GM19324 (cell line): ENCODE results near the gene PFDN6.

Experiments
- ATAC-seq: cut with Tn5 transposase; IDR thresholded peaks from one replicate; pipeline ENCODE4 v1.9.1; 2021; ENCODE audit warnings: mild to moderate bottlenecking, moderate library complexity; ENCODE audit not compliant: unreplicated experiment, low FRiP score

PFDN6 gene

GRCh38 chr6:33292996-33293682, 3.7 kb downstream of the PFDN6 start:
- no peak for ATAC-seq

DNA sequence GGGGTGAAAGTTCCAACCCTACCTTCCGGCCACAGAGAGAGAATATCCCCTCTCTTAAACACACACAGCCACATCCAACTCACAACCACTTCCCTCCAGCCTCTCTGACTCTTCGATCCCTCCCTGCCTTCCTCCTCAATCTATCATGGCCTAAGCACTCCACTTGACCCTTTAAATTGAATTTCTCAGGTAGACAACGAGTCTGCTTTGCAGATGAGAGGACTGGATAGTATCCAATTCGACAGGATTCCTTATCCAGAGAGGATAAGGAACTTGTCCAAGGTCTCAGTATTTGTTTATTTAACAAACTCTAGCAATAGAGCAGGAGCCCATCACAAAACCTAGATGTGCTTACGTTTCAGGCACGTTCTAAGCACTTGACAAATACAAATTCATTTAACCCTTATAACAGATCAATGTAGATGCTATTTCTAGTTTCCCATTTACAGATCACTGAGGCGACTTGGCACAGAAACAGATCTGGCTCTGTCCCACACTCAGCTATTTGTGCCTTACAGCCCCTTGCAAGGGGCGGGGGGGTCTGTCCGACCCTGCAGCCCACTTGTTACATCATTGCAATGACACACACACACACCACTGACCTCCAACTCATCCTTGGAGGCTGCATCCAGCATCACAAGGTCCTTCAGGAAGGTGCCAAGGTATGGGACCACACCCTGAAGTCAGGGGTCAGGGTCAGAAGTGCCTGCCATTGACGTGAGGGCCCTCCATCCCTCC, 4.9 kb downstream of the PFDN6 start:
- no peak for ATAC-seq

DNA sequence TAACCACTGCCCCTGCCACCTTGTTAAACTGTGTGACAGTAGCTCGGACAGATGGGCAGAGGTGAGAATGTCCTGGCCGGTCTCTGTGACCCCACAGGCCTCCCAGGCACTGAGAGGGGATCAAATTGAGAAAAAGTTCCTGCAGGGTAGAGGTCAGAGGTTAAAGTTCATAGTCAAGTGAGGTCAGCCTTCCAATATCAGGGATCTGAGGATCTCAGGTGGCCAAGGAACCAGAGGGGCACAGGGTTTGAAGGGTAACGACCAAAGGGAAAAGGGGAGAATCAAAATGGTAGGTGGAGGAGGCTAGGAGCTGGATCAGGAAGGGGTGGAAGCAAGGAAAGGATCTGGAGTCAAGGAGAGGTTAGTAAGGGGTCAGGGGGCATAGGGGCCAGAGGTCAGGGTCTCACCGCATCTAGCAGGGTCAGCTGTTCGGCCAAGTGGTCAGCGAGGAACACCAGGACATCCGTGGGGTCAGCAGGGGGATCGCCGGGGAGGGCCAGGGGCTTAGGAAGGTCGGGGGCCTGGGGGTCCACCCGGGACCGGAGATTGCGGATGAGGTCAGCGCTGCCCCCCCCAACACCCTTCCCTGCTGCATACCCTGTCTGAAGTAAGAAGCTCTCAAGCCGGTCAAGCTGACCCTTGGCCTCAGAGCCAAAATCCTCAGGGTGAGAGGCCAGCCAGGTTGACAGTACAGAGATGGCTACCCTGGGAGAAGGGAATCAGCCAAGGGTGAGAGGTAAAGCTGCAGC, 6.4 kb downstream of the PFDN6 start:
- ATAC-seq: no peak

DNA sequence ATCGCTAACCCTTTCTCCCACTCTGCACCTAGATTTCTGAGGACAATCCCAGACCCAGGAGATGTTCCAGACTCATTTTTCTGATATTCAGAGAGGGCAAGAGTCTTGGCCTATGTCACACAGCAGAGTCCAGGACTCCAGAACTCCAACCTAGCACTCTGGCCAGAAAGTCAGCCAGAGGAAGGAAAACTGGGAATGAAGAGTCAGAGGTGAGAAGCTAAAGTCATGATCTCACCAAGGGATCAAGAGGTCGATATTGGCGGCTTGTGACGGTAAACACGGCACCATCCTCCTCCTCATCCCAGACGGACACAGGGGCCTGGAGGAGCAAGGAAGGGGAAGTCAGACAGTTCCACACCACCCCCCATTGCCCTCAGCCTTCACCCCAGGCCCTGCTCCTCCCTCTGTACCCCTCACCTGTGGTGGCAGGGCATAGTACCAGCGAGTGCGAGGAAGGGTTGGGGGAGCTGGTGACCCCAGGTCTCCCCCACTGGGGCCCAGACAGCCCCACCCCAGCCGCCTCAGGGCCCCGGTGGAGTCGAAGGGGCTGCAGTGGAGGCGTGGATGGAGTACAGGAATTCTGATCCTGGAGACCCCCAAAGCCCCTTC, 7.5 kb downstream of the PFDN6 start:
- no peak for ATAC-seq

DNA sequence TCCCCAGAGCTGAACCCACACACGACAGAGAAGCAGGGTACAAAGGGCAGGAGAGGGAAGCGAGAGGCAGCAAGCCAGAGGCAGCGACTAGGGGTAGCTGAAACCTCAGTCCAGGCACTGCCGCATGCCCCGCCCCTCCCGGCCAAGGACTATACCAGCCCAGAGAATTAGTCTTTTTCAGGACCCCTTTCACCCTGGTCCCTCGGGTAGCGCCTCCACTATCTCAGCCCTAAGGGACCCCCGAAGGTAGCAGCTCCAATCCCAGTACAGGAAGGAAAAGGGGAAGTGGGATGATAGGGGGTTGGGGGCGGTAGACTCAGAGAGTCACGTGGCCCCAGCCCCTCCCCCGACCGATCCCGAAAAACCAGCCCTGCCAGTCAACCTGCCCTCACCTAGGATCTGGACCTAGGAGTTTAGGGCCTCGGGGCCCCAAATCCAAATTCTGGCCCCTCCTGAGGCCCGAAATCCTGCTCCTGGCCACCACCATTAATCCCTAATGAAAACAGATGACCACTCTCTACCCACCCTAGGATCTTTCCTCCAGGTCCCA, 8.1 kb downstream of the PFDN6 start:
- no peak for ATAC-seq

DNA sequence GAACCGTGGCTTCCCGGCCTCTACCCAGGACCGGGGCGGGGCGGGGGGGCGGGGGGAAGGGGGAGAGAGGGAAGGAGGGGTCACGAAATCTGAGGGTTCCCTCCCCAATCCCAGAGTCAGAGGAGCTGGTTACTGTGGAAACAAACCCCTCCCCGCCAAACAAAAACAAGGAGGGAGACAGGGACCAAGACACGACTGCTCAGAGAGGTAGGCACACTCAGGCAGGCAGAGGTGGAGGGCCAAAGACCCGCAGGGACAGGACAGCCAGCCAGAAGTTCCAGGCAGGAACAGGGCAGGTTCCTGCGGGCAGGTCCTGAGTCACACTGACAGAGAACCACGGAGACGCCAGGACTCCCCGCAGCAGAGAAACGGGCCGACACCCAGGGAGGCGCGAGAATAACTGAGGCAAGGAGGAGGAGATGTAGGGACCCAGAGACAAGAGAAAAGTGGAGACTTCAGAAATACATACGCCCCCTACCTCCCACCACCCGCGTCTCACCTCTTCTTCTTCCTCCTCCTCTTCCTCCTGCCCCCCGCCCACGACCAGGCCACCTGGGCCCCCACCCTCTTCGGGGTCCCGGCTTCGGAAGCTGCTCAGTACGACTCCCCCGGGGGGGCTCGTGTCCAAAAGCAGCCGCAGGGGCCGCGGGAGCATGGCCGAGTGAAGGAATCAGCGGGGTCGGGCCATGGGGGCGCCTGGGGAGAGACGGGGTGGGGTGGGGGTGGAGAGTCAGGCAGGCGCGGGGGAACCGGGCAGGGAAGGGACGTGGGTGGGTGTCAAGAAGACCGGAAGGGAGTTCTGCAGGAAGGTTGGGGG, 8.8 kb downstream of the PFDN6 start:
- no peak for ATAC-seq

GRCh38 chr6:33298773-33299236, 9.4 kb downstream of the PFDN6 start, which contains the start of gene RGL2:
RGL2 (minus strand) TSS chr6:33298942; CDS start chr6:33298610, 332 bp downstream.
- ATAC-seq: peak; percentile 32

DNA sequence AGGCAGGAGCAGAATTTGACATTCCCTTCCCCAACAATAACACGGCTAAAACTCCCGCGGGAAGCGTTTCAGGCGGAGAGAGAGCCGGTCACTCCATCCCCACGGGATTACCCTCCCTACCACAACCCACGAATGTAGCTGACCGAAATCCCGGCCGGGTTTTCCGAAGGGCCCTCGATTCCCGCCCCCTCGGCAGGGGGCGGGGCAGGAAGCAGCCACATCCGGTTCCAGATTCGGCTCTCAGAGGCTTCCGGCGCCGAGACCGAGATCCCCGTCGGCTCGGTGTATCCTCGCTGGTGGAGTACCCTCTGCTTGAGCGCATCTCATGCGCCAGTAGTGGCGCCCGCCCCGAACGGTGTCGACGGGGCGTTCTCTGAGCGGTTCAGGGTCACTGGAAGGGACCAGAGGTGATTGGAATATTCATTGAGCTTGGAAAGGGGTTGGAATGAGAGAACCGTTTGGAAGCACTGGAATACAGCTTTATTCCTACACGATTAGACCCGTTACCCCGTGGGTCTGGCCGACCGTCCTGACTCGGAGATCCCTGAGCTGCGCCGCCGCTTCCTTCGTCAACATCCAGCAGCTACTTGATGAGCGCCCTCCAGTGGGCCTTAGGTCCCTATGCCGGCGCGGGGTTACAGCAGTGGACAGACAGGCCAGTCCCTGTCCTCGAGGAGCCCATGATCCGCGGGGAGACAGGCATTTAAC, 10.0 kb downstream of the PFDN6 start:
- peak; percentile 72 for ATAC-seq

DNA sequence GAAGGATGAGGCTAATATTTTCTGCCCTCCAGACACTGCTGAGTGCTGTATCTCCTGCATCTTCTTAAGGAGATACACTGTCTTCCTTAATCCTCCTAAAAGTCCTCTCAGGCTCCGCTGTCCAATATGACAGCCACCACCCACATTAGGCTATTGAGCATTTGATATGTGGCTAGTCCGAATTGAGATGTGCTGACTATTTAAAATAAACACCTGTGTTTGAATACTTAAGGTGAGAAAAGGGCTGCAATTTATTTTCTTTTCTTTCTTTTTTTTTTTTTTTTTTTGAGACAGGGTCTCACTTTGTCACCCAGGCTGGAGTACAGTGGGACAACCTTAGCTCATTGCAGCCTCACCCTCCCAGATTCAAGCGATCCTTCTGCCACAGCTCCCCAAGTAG, 12.5 kb downstream of the PFDN6 start:
- no peak for ATAC-seq

- no peak for ATAC-seq
Observed at GRCh38 chr6:33304216-33304615, 14.8 kb downstream of the PFDN6 start.

DNA sequence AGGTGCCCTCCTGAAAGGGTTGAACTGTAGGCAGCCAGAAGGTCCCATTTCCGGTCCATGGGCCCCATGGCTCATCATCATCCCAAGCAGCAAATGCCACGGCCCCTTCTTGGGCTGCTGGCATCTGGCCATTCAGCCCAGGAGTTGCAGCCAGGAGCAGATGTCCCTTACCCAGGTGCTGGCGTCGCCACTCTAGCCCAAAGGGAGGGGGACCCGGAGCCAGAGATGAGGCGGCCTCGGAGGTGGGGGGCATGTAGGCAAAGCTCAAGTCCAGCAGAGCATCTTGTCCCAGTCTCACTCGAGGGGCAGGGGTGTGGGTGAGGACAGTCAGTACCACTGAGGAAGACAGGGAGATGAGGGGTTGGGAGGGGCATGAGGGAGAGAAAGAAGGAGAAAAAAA, 15.7 kb downstream of the PFDN6 start:
- no peak for ATAC-seq

- ATAC-seq: no peak
Observed at GRCh38 chr6:33306356-33306755, 17.0 kb downstream of the PFDN6 start.

DNA sequence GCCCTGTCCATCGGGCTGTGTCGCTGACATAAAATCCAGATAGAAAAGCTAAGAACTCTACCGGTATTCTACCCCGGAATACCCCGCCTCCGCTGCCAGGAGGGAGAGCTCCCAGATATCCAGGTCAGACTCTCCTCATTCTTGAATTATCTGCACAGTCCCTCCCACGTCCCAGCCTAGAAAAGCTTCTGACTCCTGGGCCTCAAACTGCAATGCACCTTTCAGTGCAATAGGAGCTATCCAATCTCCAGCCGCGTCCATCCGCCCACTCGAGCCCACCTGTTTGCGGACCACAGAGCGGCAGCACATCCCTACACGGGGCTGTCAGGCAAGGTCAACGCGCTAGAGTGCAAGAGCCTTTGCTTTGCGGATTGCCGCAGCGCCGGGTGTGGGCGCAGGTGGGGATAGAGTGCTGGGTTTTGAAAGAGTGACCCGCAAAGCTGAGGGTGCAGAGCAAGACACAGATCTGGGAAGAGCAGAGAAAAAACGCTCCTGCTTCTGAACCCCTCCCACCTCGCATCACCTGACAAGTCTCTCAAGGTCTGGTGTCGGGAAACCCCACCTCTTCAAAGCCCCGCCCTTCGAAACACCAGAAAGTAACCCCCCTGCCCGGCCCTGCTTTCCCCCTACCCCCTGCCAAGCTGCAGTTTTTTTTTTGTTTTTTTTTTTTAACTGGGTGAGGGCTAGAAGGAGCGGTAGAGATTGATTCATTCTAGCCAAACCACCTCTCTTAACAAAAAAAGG, 23.1 kb downstream of the PFDN6 start:
- no peak for ATAC-seq

GRCh38 chr6:33313105-33313708, 23.8 kb downstream of the PFDN6 start:
- ATAC-seq: no peak

DNA sequence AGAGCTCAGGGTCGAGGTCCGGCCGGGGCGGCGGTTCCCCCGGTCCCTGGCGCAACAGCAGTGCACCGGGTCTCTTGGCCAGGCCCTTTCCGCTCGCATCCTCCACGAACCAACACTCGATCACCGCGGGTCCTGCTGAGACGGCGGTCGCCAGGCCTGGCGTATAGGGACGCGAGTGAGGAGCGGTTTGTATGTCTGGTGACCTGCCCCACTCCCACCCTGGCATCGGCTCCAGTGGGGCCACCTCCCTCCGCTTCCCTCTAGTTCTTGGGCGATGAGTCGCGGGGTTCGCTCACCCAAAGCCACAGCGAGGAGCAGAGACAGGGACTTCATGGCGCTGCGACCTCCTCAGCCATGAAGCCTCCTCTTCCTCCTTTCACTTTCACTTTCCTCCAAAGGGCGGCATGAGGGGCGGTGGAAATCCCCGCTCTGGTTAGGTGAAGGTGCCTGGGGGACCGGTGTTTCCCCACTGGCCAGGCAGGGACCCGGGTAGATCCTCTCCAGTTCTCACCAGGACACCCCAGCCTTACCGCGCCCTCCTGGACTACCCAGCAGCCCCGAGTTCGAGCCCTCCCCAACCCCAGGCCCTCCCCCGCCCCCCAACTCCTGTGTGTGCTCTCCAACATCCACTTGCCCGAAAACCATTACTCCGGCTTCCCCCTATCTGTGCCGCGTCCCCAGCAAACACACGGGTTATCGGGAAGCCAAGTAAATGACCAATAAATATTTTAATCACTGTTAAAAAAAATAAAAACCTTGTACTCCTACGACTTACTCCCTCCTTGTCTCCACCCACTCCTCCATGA, 24.5 kb downstream of the PFDN6 start, which contains the start of gene TAPBP:
TSS of gene TAPBP (minus strand) at position 370 of the 806 bp plus-strand sequence. CDS start at position 333, 37 bp downstream.
- ATAC-seq: no peak

- ATAC-seq: no peak
Observed at GRCh38 chr6:33314515-33314942, 25.1 kb downstream of the PFDN6 start.
